SH-SY5Y (cell line): Measurements from ENCODE around the gene RSKR.

Experiments used
- GATA2 ChIP-seq: IDR thresholded peaks from 2 replicates; pipeline ENCODE4 v1.6.1; 2011; ENCODE audit warnings: mild to moderate bottlenecking, low read depth, low read length
- GATA3 ChIP-seq: IDR thresholded peaks from 2 replicates; pipeline ENCODE4 v1.6.1; 2011; ENCODE audit warnings: low read depth, mild to moderate bottlenecking, low read length, moderate library complexity

DNA sequence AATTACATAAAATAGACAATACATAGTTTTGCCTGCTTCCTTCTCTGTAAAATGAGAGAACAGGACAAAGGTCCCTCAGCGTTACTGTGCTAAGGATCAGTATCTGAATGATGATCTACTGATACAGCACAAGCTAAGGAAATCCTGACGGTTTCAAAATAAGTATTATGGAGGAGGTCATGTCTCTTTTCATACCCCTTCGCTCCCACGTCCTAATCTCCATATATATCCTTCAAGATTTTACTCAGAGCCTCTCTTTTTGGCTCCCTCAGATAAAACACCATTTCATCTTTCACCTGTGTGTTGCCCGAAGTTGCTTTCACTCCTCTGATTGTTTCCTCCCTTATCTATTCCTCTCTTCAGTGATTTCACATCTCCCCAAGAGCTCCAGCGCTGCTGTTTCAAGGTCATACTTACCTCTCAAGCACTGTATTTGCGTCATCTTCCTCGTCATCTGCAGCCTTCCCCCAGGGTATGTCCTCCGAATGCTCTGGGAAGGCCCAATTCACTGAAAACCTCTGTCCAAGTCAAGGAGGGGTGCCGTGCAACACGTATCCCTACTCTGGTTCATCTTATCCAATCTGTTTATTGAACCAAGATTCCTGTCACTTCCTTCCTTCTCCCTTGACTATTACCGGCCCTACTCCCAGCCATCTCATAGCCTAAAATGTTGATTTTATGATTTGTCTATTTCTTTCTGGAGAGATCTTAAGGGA lies 32.2 kb upstream of the RSKR start:
- no peak for TF ChIP-seq GATA2
- TF ChIP-seq GATA3: no peak
